ENCODE measurements around the gene RAB23. TPM values are rescaled to one million over a fixed set of nuclear protein-coding genes. Genes with fewer than 3 reads are reported as not detected.

The RAB23 gene
- 17.2 and 17.5 TPM in 2 replicates for total RNA-seq (2021; fragmentation: NEBNext Ultra II Directional; extraction: Animal tissue kit (Norgen Biotek cat#: 25700))
- 2.4 and 6.5 TPM in 2 replicates for polyA plus RNA-seq (2011; rRNA removed)
- polyA plus RNA-seq (2011; cell fraction: cytosol; rRNA removed) = 5.6 TPM
- polyA plus RNA-seq (2011; cell fraction: nucleus; rRNA removed) = 2.2 TPM
- 5.8 to 14.3 TPM (median 7.1 TPM) in 4 replicates for polyA plus RNA-seq (2012, experiment 1 of 2)
- polyA plus RNA-seq (2012, experiment 2 of 2) = 1.3 TPM
- 10.0 TPM for polyA plus RNA-seq (2013, experiment 1 of 2)
- polyA plus RNA-seq (2013, experiment 2 of 2) = 9.5 TPM
- 7.9 and 11.8 TPM in 2 replicates for polyA minus RNA-seq (2011; rRNA and poly(A)+ RNA removed)
- polyA minus RNA-seq (2011; cell fraction: cytosol; rRNA and poly(A)+ RNA removed) = 5.1 TPM
- polyA minus RNA-seq (2011; cell fraction: nucleus; rRNA and poly(A)+ RNA removed) = 11.2 TPM
- long read RNA-seq, experiment 1, full-length matches to known transcripts = 6 of 31 reads
- long read RNA-seq, experiment 1, partial matches to known transcripts = 3 of 31 reads
- long read RNA-seq, experiment 1, other reads (novel, unspliced or antisense) = 22 of 31 reads
- long read RNA-seq, experiment 2, full-length matches to known transcripts = 1 of 3 reads
- long read RNA-seq, experiment 2, partial matches to known transcripts = 0 of 3 reads
- long read RNA-seq, experiment 2, other reads (novel, unspliced or antisense) = 2 of 3 reads

DNA sequence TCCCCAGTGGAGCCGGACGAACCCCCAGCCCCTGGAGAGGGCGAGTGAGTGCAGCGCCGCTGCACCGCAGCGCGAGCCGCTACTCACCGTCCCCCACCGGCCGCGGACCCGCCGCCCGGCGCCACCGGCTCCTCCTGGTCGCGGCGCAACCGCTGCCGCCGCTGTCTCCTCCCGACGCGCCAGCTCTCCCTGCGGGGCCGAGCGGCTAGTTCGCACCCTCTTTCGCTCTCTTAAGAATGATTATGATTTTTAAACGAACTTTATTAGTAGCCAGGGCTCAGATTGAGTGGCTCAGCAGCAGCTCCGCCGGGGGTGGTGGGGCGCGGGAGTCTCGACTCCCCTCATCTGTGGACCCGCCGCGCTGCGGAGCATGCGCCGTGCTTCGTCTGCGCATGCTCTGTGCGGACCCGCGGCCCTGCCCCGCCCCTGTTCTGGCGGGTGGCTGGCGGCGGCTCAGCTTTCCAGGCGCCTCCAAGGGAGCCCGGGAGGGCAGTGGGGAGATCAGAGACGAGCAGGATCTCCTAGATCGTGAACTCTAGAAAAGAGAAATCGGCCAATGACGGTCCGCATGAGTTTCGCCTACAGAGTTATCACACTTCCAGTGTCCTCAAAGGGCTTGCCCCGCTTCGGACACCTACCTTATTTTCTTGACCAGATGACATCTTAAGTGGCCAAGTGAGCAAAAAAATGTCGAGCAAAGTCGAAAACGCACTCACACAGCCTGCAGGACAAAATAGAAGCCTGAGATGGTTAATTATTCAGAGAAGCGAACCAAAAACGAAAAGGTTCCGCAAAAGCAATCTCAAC, at the start of gene RAB23:
Gene RAB23, minus strand, starts transcription at position 372 of the 807 bp plus-strand sequence. CDS start 11,927 bp downstream, outside the sequence.
- WGBS, 2 experiments (ENCODE audit: extremely low coverage in 1 of 2, insufficient coverage in 1 of 2, insufficient read length in 1 of 2, insufficient replicate concordance in 2 of 2, low coverage in 1 of 2, low lambda C conversion rate in 2 of 2, missing lambda C conversion rate in 1 of 2) = 1% methylated on average over 65 of the region's 69 CpGs; no CpG with 5 or more reads in 1 of the 2 experiments
- H3K27me3 ChIP-seq (replicated peaks in 1 of 4; ENCODE audit: control insufficient read depth in 3 of 4, extremely low read depth in 1 of 4, insufficient read depth in 3 of 4, low read length in 3 of 4) = no peaks in the 10 kb centered on the region
- H3K4me3 ChIP-seq (ENCODE audit: extremely low read depth in 1 of 4, insufficient read depth in 2 of 4, low read depth in 3 of 4, low read length in 4 of 4) = peak within 1 kb of the TSS; percentile 81 to 93 (median 90)
- POLR2A ChIA-PET (ENCODE audit: partially characterized antibody) = interaction anchor here (0.7 to 2.1 kb wide), 13 partner anchors 9 to 647 kb away, joined by 3 to 13 read pairs (median 4); partner anchors contain the start of genes BAG2, BEND6 and ZNF451
- peak within 1 kb of the TSS; percentile 79 to 90 for H3K4me2 ChIP-seq (ENCODE audit: insufficient read depth in 1 of 2, low read depth in 2 of 2, low read length in 2 of 2)
- H2BK12ac ChIP-seq (ENCODE audit: low read depth, low read length) = peak within 1 kb of the TSS; percentile 82; the same call in 1 of the 2 replicates
- H3K79me1 ChIP-seq (ENCODE audit: low read depth, low read length) = no peaks in the 10 kb centered on the region
- H3K27ac ChIP-seq (ENCODE audit: low read depth, low read length) = peak within 1 kb of the TSS; percentile 80
- H2AFZ ChIP-seq (ENCODE audit: low read length) = peak within 1 kb of the TSS; percentile 99
- peak within 1 kb of the TSS; percentile 28 for H3K14ac ChIP-seq (ENCODE audit: insufficient read length)
- 0 out of 2 replicates have a peak within 1 kb of the TSS, but pooled peaks have one; percentile 16 for H2BK20ac ChIP-seq (ENCODE audit: low read length)
- H4K5ac ChIP-seq (ENCODE audit: insufficient read length, low read depth, low read length) = peak within 1 kb of the TSS; percentile 99
- H2BK120ac ChIP-seq (replicated peaks; ENCODE audit: low read depth, low read length) = peak within 1 kb of the TSS; percentile 36
- H2BK5ac ChIP-seq (ENCODE audit: low read depth, low read length) = peak within 1 kb of the TSS; percentile 77
- peaks cover 7% of the 10 kb centered on the region for H3K23me2 ChIP-seq (ENCODE audit: low read depth, low read length)
- H3K56ac ChIP-seq (replicated peaks; ENCODE audit: insufficient read length, low read depth, low read length) = peak within 1 kb of the TSS; percentile 84
- H3K9me3 ChIP-seq (ENCODE audit: insufficient read depth in 2 of 2, low read depth in 1 of 2, low read length in 1 of 2) = 0 out of 4 replicates have a peak, but pooled peaks cover 0 to 5% of the 10 kb centered on the region in 2 experiments
- FAIRE-seq = no peak
- H3K9ac ChIP-seq (replicated peaks in 1 of 4; ENCODE audit: extremely low read depth in 1 of 4, low read depth in 3 of 4, low read length in 3 of 4) = peak within 1 kb of the TSS; percentile 79 to 95 (median 82)
- CTCF ChIA-PET (ENCODE audit: partially characterized antibody) = interaction anchor here (0.9 kb wide), 1 partner anchor 10 kb away, joined by 3 read pairs; no protein-coding TSS in a partner anchor
- H3K18ac ChIP-seq (ENCODE audit: extremely low read depth, low read length) = peak within 1 kb of the TSS; percentile 89
- no peak within 1 kb of the TSS for H2BK15ac ChIP-seq (ENCODE audit: low read length)
- no peak within 1 kb of the TSS for H3K4ac ChIP-seq (replicated peaks; ENCODE audit: insufficient read length, low read depth, low read length)
- H2AK5ac ChIP-seq (ENCODE audit: low read depth, low read length) = no peak within 1 kb of the TSS
- H4K91ac ChIP-seq (replicated peaks; ENCODE audit: insufficient read length, low read length) = peak within 1 kb of the TSS; percentile 48
- peaks cover 0 to 4% (median 0%) of the 10 kb centered on the region in 4 experiments; a peak in 1 of 8 replicates for H3K36me3 ChIP-seq (ENCODE audit: control insufficient read depth in 2 of 4, insufficient read depth in 4 of 4, low read length in 3 of 4)
- peaks cover 0 to 3% (median under 1%) of the 10 kb centered on the region in 4 experiments; a peak in 2 of 7 replicates for H3K4me1 ChIP-seq (replicated peaks in 1 of 4; ENCODE audit: control insufficient read depth in 3 of 4, insufficient read depth in 4 of 4, low read length in 3 of 4)
- DNase-seq (ENCODE audit: low read depth in 1 of 2, low spot score in 2 of 2) = peak; percentile 54 to 96
- H4K8ac ChIP-seq (ENCODE audit: extremely low read depth, insufficient read depth, low read length) = peak within 1 kb of the TSS; percentile 99
- peaks cover 0 to 42% of the 10 kb centered on the region in 2 experiments; a peak in 3 of 4 replicates for H3K79me2 ChIP-seq (ENCODE audit: control insufficient read depth in 1 of 2, insufficient read depth in 2 of 2, low read length in 2 of 2)
- peaks cover 0 to 3% of the 10 kb centered on the region in 2 experiments for H4K20me1 ChIP-seq (replicated peaks in 1 of 2; ENCODE audit: control insufficient read depth in 1 of 2, insufficient read depth in 2 of 2, low read length in 2 of 2)
- H3K23ac ChIP-seq (ENCODE audit: insufficient read length) = peak within 1 kb of the TSS; percentile 39
- no peak for TF ChIP-seq SP2 (IDR thresholded peaks at IDR 0.05; ENCODE audit: low read length)
- no peak for TF ChIP-seq EZH2 (IDR thresholded peaks at IDR 0.05; ENCODE audit: low read depth, low read length, severe bottlenecking)
- TF ChIP-seq SAP30 (IDR thresholded peaks at IDR 0.05; ENCODE audit: insufficient read depth, insufficient replicate concordance, low read length) = peak; percentile 47
- TF ChIP-seq MAX (IDR thresholded peaks at IDR 0.05) = peak; percentile 52
- no peak; the same call in 1 of the 2 replicates for TF ChIP-seq E2F6 (IDR thresholded peaks at IDR 0.05)
- no peak for TF ChIP-seq SP1 (IDR thresholded peaks at IDR 0.05; ENCODE audit: low read depth, low read length)
